ENCODE data around the gene BLVRB. TPM values are rescaled to one million over a fixed set of nuclear protein-coding genes. Genes with fewer than 3 reads are reported as not detected.

The BLVRB gene
- total and polyA plus RNA-seq, 9 of the 15 experiments (the other 6 are each of a cell fraction or from before 2014, with no cell fraction given) = 81.1 to 749 (median 331) TPM

- no peak for TF ChIP-seq DEAF1 (CRISPR knock-in tag; IDR thresholded peaks at IDR 0.05)
- TF ChIP-seq ZFX (CRISPR knock-in tag; IDR thresholded peaks at IDR 0.05) = no peak
- no peak for TF ChIP-seq USF1 (CRISPR knock-in tag; IDR thresholded peaks at IDR 0.05)
- TF ChIP-seq SLC30A9 (CRISPR knock-in tag; IDR thresholded peaks at IDR 0.05) = no peak
- TF ChIP-seq RNF2 (IDR thresholded peaks at IDR 0.05) = peak; percentile 94
- TF ChIP-seq BHLHE40 (IDR thresholded peaks at IDR 0.05; ENCODE audit: low read length) = no peak
- TF ChIP-seq TFAM (CRISPR knock-in tag; conservative IDR thresholded peaks at IDR 0.05) = no peak
- TF ChIP-seq CSDE1 (IDR thresholded peaks at IDR 0.05) = peak in 1 of 2 experiments; percentile 70; a peak in 1 of 4 replicates
- TF ChIP-seq ATF7 (IDR thresholded peaks at IDR 0.05) = peak; percentile 87
- peak; percentile 61 for TF ChIP-seq DPF2 (IDR thresholded peaks at IDR 0.05)
- TF ChIP-seq MTF1 (CRISPR knock-in tag; IDR thresholded peaks at IDR 0.05; ENCODE audit: borderline replicate concordance) = no peak
- TF ChIP-seq CREB3 (tag; conservative IDR thresholded peaks at IDR 0.05; ENCODE audit: low read depth) = no peak
- peak; percentile 65 for TF ChIP-seq SAP30 (IDR thresholded peaks at IDR 0.05; ENCODE audit: borderline replicate concordance, insufficient read depth, low read depth, low read length, poor library complexity, severe bottlenecking)
- TF ChIP-seq ELK1 (CRISPR knock-in tag; IDR thresholded peaks at IDR 0.05) = no peak
- TF ChIP-seq ZBTB43 (CRISPR knock-in tag; IDR thresholded peaks at IDR 0.05) = no peak
- TF ChIP-seq E2F4 (CRISPR knock-in tag; IDR thresholded peaks at IDR 0.05; ENCODE audit: low read depth) = no peak
- TF ChIP-seq ETV6 (IDR thresholded peaks at IDR 0.05; ENCODE audit: borderline replicate concordance in 1 of 2, low read depth in 2 of 2, low read length in 1 of 2) = no peak
- TF ChIP-seq ETV6 (CRISPR knock-in tag; IDR thresholded peaks at IDR 0.05; ENCODE audit: borderline replicate concordance) = no peak
These were observed 22.2 kb downstream of the BLVRB start (continued) for GRCh38 chr19:40443131-40443999.

Data from K562 (cell line).